Activated CD8-positive, alpha-beta memory T cell treated with anti-CD3 and anti-CD28 coated beads, Interleukin-2, amount 50 U/mL, for 4 hours (primary cell): ENCODE results near the gene SDCCAG8.

Source experiments
- DNase-seq: peaks from one replicate; pipeline ENCODE4 v3.0.0-alpha.2; 2020

SDCCAG8 gene

DNA sequence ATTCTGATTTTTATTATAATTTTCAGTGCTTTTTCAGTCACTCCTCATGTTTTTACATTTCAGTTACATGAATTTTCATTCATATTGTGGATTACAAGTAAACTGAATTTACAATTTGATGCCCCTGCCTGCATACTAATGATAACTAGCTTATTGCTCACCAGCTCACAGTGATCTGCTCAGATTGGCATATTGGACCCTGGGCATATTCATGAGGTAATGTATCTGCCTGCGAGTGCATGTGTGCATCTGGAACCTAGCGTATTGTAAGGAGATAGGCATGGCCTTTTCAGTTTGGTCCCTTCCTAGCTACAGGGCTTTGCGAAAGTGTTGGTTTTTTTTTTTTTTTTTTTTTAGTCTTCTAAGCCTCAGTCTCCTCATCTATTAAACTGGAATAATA lies 213.7 kb downstream of the SDCCAG8 start:
- DNase-seq: no peak

DNA sequence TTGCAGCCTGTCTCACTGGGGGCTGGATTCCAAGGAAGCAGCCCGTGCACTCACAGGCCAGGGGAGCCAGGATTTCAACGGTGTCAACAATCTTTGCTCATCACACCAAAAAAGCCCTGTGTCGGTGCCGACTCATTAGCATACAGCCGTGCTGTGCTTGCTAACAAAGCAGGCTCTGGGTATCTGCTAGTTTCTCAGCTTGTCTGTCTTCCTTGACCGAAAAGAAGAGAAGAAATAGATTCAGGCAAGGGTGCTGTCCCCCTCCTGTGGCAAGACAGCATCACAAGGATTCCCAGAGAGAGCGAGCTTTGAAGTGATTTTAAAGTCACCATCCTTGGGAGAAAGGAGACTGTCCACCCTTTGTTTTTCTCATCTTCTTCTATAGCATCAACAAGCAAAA lies 214.7 kb downstream of the SDCCAG8 start:
- DNase-seq: no peak

DNA sequence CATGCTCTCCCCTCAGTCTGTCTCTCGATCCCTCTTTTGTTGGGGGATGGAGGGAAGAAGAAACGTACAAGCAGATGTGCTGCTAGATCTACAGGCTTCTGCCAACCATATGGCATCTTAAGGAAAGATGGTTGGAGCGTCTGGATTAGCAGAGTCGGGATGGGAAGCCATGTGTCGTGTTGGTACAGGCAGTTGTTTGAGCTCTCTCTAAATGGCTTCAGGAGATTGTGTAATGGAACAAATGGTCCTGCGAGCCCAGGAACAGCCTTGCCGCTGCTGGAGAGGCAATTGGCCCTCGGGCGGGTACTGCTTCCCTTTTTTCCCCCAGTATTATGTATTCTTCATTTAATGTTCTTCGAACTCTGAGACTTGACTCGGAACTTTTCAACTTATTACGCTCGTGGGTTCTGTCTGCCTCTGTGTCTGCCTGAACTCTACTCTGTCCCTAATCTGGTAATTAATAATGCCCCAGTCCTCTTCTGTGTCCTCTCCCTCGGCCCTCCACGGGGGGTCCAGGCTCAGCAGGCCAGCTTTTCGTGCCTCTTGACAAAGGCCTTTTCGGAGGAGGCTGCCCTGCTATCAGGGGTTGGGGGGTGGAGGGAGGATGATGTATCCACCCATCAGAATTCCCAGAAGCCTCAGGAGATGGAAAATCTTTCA lies 215.3 kb downstream of the SDCCAG8 start:
- no peak for DNase-seq

DNA sequence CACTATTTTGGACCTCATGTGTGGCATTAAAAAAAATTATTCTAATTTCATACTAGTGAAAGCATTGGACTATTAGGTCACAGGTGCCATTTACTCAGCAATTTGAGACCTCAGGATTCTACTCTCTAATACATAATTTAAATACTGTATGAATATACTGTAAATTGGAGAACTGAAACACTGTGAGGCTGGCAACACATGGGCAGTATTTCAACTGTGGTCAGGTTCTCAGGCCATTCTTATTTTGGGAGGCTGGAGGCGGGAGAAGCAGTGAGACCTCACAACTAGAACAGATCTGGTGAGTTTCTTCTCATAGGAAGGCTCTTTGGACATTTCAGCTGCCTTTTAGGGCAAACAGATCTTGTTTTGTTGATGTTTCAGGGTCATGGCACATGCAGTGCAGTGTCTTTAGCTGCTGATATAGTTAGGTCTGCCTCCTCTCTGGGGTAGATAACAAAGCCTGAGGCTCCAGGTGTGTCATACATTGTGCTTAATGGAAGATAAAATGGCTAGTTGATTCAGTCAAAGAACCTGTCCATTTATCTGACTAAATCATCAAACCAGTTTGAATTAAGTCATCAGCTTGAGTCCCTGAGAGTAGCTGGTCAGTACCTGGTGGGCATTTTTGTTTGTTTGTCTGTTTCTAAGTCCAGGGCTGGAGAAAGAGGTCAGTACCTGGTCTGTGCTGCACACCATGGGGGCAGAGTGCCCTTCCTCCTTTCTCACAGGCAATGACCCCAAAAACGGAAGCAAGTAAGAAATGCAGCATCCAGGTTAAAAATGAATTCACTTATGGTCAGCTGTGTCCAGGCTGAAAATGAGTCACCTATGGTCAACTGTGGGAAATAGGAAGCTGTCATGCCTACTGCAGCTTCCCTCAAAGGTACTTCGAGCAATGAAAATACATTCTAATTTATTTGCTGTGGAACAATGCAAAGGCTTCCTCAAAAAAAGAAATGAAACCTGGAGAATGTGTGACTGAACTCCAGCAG lies 216.2 kb downstream of the SDCCAG8 start:
- DNase-seq: no peak

DNA sequence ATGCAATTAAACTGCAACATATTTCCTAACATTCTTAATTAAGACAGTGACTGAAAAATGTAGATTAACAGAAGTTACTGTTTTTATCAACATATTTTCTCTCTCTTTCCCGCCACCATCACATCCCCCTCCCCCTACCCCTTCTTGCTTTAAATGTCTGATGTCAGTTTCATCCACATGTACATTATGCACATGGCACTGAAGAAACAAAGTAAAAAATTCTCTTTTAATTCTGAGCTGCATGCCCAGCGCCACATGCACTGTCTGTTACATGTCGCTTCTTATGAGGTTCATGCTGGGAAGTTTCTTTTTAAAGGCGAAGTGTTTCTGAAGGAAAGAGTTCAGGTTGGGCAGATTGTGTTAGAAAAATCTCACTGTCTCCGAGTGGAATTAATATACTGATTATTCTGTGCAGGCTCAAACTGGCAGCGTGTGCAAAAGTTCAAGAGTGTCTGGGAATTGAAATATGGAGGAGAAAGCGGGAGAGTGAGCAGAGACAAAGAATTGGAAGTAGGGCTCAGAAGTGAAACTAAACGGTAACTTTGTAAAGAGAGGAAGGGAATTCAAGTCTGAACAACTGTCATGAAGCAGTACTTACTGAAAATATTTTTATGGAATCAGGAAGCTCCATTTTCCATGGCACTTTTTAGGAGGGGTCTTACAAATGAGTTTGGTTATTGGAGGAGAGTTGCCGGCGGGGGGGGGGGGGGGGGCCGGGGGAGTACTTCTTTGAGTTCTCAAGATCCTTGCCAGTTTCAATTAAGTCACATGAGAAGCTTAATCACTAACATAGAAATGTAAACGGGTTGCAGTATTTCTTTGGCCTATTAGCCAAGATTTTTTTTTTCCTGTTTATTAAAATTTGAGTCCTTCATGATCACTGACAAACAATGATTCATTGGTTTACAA lies 217.6 kb downstream of the SDCCAG8 start:
- no peak for DNase-seq

DNA sequence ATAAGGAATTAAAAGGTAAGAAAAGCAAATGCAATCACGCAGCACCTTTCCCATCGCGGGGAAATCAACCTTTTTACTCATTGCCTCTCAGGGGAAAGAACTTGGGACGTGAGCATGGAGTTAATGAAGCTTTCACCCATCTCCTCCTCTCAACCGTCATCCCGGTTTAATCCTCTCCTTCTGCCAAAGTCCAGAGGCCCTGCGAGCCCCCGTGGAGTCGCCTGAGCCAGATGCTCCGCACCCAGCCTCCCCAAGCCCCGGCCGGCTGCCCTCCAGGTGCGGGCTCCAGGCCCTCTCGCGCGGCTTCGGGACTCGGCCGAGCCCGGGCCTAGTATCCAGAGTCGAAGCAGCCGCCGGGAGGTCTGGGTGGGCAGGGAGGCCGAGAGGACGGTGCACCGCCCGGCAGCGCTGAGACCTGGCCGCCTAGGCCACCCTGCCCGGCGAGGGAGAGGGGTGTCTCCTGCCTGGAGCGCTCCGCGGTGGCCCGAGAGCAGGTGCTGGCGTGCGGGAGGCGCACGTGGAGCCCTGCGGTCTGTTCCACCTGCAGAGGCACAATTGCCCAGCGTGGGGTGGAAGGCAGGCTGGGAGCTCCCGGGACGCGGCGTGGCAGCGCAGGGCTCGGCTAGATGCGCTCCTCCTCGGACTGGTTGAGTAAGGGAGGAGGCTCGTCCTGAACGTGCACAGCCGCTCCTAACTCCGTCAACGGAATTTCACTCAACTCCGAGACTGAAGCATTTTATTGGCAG lies 218.5 kb downstream of the SDCCAG8 start:
- no peak for DNase-seq

DNA sequence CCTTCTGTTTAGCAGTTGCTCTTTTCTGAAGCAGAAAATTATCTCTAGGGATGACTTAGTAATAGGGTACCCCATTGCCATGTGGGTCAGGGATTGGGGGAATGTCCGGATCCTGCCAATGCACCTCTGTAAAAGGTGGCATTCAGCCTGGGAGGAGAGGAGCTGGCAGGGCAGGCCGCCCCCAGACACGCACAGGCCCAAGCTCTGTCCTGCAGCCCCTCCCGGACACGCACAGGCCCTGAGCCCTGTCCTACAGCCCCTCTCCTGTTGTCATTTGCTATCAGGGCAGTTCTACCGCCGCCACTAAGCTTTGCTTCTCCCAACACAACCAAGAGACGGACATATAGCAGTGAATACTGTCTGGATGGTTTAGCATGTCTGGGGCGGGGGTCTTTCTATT lies 219.1 kb downstream of the SDCCAG8 start:
- DNase-seq: no peak

DNA sequence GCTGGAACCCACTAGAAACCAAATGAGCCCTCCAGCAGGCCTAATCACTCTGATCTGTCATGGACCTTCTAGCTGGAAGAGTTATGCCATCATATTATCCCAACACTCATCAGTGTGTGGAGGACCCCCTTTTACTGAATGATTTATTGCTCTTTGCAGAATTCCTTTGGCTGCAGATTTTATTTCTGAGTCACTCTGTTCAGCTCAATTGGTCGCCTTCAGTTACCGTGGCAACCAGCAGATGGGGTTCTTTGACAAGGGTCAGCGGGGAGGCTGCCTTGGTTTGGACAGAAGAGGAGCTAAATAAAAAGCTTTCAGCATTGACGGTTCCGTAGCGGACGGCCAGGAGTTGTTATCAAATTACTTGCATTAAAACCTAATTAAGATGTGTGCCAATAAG lies 220.1 kb downstream of the SDCCAG8 start:
- no peak for DNase-seq

DNA sequence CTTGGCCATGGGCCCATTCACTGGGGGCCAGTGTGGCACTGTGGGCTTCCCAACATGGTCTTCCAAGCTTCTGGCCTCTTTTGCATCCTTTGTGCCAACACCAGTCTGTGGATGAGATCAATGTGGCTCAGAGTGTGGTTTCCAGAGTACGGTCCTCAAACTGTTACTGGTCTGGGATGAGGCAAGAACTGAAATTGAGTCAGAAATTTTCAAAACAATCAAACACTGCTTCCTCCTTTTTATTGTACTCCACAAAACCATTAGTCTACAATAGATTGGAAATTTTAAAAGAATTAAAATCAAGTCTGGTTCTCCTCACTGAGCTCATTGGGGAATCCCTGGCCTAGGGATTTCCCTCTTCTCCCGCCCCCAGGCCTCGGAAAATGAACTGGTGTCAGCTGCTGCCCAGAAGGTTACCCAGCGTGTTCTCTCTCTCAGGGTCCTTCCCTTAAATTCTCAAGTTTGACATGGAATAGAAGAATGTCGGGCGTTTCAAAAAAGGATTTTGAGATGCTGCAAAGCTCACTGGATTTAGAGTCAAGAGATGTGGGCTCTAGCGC lies 222.0 kb downstream of the SDCCAG8 start:
- no peak for DNase-seq

DNA sequence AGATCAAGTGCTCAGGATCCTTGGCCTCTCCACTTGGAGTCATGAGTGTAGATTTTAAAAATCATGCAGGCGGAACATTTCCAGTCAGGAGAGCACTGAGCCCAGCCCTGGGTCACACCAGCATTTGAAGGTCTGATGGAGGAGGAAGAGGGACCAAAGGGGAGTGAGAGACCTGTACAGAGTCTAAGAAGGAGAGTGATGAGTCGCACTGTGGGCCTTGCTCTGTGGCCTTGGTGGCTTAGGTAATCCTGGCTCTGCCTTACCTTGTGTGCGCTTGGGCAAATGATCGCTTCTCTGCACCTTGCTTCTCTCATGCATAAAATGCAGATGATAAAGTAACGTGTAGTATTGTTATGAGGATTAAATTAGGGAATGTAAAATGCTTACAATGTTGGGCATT lies 225.3 kb downstream of the SDCCAG8 start:
- no peak for DNase-seq

DNA sequence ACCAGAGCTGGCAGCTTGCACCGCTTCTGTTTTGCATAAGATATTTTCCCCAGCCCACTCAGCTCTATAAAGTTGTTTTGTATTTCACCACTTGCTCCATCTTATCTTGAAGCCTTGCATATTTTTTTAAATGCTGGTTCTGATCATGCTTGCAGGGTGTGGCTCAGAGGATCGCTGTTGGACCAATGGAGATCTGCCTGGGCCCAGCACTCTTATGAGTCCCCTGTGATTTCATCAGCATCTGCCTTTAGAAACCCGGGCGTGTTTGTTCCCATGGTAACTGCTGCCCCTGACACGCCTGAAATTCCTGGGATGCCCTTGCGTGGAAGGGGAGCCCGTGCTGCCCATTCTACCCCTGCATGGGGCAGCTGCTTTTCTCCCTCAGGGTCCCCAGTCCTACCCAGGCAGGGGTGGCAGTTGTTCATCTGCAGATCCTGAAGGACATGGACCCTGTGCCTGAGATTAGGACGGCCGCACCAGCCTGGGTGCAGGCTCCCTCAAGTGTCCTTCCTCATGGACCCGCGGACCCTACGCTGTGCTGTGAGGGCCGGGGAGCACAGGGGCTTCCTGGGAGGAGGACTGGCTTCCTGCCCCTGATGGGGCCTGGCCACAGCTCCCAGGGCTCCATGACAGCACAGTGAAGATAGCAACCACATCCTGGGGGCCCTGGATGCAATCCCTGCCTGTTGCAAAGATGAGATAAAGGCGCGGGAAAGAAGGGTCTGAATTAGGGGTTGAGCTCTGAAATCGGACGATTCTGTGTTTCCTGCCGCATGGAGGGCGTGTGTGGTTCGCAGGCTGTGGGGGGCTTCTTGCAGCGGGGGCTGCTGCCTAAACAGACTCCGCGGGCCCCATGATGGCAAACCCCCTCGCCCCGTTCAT lies 226.5 kb downstream of the SDCCAG8 start:
- DNase-seq: no peak

DNA sequence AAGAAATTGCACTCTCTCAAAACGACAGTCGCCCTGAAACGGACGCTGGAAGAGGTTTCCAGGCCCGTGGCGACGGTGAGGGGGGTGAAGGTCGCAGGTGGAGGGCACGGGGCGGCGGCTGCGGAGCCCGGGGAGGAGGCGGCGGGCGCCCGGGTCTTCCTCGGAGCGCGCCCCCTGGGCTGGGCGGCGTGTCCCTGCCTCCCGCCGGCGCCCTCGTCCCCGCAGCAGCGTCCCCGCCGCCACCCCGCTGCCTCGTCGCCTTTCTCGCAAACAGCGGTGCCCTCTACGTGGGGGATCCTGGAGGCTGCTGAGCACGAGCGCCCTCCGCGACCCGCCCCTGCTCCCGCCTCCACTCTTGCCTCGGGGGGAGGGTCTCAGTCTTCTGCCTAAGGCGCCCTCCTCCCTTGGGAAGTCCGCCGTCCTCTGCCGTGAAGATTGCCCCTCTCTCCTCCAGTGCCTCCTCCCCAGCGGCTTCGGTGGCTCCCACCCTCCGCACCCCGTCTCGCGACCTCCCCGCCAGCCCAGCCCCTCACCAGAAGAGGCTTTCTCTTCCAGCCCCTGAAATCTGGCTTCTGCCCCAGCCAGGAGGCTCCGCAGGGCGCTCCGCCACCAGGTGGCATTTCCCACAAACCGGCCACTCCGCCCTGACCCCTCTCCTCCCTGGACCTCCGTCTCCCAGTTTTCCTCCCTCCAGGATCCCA lies 227.4 kb downstream of the SDCCAG8 start:
- DNase-seq: no peak

DNA sequence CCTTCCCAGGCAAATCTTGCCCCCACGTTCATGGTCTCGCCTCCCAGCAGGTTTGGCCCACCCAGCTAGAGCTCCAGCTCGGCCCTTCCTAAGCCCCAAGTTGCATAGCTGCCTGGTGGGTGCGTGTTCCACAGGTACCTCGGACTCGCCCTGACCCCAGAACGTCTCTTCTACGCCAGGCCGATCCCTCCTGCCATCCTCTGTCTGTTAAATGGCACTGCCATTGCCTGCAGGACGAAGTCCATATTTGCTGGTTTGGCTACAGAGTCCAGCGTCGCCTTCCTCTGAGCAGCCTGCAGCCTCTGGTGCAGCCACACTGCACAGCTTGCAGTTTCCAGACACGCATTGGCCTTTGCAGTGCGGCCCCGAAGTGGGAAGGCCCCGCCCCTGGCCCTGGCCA lies 228.1 kb downstream of the SDCCAG8 start:
- no peak for DNase-seq

DNA sequence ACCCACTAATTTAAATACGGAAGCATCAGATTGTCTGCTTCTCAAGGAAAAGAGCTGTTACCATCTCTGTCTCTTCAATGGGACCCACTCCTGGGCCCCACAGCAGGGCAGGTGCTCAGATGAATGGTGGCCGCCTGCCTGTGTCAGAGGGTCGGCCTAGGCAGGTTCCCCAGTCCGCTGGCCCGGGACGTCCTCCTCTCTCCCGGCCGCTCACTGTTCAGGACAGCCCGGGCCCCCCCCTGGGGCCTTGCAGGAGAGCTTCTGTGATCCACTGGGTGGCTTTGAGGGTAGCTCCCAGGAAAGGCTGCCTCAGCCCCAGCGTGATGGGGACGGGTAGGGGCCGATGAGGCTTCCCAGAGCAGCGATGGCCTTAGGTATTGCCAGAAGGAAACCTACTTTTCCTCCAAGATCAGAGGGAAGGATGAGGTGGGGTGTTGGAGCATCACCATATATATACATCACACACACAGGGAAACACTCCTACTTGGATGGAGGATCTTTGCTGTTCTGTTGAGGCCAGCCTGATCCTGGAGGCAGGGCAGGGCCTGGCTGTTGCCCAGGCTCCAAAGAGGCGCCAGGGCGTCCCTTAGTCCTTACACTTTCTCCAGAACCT lies 231.3 kb downstream of the SDCCAG8 start:
- no peak for DNase-seq

DNA sequence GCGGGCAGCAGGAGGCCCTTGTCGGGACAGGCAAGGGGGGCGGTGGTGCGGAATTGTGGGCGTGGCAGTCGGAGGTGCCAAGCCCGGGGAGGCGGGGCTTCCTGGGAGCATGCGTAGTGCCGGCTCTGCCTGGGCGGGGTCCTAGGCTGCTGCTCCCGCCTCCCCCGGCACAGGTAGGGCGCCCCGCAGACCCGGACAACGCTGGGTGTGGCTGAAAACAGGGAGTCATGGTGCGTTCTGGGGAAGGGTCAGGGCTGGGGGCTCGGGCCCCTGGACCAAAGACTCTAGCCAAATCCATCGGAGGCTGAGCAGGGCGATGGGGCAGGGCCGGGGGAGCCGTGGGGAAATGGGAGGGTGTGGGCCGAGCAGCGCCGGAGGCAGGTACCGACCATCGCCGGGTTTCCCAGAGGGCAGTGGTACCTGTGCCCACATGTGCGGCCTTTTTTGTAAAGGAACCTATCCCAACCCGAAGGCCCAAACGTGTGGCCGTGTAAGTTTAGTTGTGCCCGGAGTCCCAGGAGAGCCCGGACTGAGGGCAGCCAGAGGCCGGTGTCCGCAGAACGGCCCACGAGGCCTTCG lies 231.9 kb downstream of the SDCCAG8 start:
- DNase-seq: no peak

DNA sequence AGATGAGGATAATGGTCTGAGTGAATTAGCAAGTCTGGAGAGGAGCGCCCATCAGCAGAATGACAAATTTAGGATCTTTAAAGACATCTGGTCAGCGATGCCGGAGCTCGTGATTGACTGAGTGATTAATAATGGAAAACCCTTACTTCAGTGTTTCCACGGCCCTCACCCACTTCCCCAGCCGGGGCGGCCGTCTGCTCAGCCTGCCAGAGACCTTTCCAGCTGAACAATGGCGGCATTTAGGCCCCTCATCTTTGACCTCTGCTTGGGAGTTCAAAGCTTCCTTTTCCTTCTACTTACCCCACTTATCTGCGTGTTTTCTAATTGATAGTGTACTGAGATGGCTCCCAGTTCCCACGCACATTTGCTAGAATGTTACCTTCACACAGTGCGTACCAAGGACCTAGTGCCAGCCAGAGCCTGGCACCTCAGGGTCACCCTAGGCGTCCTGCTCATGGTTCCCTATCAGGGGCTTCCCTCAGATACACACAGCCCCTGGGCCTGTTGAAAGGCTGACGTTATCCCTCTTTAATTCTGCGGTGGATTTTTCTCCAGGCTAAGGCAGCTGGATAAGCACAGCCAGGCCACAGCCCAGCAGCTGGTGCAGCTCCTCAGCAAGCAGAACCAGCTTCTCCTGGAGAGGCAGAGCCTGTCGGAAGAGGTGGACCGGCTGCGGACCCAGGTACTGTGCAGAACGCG lies 232.8 kb downstream of the SDCCAG8 start:
- DNase-seq: no peak

DNA sequence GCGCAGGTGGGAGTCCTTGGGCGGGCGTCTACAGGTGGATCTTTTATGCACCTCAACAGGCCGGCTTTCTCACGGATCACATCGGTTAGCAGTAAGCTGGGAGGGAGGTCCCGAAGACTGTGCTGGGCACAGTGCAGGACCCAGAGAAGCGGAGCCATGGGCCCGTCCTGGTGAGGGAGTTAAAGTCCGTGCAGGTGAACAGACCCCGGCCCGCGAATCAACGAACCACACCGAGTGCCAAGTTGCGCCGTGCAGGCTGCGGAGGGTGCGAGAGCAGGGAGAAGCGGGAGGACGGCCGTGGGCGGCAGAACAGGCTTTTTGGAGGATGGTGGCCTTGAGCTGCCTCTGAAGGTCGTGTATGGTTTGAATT lies 233.3 kb downstream of the SDCCAG8 start:
- no peak for DNase-seq

DNA sequence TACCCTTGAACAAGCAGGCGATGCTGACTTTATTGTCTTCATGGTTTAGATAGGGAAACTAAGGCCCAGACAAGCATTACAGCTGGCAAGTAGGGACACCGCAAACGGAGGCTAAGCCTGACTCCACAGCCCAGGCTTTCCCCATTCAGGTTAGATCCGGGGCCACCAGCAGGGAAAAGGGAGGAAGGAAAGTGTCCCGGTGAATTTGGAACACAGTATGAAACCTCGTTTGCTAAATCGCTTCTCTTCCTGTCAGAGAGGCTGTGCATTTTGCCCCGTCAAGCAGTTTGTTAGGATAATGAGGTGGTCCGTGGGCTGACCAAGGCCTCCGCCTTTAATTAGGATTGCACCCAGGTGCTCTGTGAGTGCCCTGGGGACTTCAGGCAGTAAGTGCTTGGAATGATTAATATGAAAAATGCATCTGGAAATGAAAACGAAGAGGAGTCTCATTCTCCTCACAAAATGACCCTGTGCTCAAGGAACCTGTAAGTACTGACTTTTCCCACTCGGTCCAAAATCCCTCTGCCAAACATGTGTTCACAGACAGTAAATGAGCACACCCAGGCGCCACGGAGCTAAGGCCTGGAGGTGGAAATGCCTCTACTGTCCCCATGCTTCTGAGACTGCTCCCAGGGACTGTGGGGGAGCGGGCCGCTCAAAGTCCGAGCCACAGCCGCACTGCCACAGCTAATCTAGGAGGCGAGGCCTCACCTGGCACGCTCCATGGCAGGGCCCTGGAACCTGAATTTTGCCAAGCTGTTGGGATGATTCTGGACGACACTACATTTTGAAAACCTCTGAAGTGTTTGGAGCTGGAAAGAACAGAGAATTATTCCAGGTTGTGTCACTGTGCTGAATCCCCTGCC lies 234.1 kb downstream of the SDCCAG8 start:
- no peak for DNase-seq
